RKO (cell line): Measurements from ENCODE around the gene THG1L.

Source experiments
- DNase-seq: peaks from one replicate; pipeline ENCODE4 v3.0.0-alpha.2; 2016; ENCODE audit warnings: low spot score

Gene THG1L

DNA sequence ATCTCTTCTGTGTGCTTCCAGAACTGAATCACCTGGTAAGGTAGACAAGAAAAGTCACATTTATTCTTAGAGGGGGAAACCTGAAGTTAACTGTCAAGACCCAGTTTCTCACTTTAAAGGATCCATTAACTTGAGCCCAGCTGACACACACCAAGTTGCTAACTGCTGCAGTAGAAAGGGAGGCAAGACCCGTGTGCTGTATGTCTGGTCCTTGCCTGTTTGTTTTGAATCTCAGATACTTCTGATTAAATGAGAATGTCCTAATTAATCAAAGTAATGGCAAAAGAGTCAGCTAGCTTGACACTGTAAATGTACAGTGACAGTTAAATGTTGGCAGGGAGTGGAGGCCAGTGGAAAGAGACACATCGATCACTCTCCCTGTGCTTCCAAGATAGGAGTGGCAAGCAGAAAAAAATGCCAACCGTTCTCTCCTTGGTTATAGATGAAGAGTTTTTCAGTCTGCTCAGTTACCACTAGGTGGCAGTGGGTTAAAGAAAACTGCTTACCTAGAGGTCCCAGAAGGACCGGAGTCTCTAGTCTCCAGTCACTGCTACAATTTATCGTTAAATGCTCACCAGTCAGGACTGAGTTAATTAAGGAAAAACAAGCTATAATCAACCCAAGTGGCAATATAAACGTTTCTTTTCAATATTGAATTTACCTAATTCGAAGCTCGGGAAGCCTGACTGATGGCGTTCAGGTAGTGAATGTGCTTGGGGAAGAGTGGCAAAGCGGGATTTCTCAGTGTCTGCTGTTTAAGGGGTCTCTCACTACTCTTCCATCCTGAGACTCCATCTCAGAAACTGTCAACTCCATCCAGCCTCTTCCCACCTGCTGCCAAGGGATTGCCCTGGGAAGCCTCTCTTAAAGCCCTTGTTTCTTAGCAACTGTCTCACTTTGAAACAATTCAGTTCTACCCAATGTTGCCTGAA, 30.7 kb downstream of the THG1L start:
- peak; percentile 78 for DNase-seq

- DNase-seq: no peak
Measured at GRCh38 chr5:157764531-157764930, 33.3 kb downstream of the THG1L start.

DNA sequence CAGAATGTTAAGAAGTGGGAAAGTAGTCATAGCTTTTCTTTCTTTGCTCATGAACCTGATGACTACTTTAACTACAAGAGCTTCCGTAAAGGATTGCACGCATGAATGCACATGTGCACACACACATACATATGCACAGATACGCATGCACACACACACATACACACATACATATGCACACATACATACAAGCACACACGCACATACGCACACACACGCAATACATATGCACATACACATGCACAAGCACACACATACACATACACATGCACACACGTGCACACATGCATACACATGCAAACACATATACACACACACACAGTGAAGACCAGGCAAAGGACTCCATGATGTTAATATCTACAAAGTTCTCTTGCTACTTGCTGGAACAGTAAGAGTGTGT, 35.2 kb downstream of the THG1L start:
- DNase-seq: no peak

DNA sequence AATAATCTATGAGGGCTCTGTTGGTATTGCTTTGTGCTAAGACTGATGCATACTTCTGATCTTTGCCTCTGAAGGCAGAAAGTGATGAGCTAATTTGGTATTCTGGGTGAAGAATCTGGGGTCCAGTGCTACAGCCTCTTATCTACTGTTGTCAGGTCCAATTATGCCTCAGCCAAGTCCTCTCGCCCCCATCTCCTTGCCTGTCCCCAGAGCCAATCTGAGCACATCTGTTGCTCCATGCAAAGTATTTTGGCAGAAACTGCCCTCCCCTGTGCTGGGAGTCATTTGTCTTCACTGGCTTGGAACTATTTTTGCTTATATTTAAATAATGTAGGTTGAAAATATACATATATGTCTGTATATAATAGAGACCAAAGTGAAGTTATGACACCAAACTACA, 35.7 kb downstream of the THG1L start:
- no peak for DNase-seq

DNA sequence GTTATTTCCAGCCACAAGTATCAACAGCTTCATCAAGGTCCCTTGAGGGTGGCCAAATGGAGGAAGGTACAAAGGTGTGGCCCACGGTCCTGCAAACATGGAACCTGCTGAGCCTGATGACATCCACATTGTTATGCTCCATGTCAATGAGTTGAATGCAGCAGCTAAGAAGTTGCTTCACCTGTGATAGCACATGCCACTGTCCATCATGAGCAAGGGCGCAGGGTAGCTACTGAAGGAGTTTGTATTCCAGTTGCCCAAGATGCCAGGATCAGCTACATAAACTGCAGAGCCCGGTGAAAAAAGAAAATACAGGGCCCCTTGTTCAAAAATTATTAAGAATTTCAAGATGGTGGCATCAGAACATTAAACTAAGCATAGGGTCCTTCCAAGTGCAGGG, 36.5 kb downstream of the THG1L start:
- no peak for DNase-seq

DNA sequence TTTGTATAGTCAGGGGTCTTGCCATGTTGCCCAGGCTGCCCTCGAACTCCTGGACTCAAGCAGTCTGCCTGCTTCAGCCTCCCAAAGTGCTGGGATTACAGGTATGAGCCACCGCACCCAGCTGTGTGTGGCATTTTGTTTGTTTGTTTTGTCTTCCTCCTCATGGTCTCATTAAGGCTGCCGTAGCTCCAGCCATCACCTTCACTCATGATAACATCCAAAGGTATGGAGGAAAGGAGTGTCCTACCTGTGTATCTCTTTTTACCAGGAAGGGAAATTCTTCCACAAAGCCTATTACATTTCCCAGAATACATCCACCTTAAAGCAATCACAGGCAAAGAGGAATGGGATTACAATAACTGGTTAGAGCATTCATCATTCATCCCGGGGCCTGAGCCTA, 39.4 kb downstream of the THG1L start:
- no peak for DNase-seq

DNA sequence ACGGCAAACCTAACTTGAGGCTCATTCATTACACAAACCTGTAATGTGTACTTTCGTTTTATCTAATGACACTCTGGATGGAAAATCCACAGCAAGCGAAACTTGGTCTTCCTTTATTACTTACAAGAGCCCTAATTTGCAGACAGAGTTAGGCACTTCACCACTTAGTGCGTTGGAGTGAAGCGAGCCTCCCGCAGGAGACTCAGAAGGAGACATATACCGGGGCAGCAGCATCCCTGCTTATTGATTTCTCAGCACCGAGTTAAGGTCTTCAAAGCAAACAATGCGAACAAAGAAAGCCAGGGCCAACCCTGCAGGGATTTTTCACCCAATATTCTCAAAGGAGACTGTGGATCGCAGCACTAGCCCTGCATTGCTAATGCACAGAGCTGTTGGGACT, 40.9 kb downstream of the THG1L start:
- DNase-seq: no peak

GRCh38 chr5:157778121-157778805, 47.0 kb downstream of the THG1L start:
- no peak for DNase-seq

- DNase-seq: no peak
Measured at GRCh38 chr5:157779221-157779620, 48.0 kb downstream of the THG1L start.

GRCh38 chr5:157785801-157786200, 54.6 kb downstream of the THG1L start:
- no peak for DNase-seq
